MM.1S (cell line): ENCODE results near the gene CNPPD1.

Experiments used
- DNase-seq: peaks from one replicate; pipeline ENCODE4 v3.0.0-alpha.2; 2015
- H2AFZ ChIP-seq: fragments of 300-600 bp; sonication (generic); 2 replicates; pipeline ENCODE4 v1.6.0; 2016; ENCODE audit warnings: antibody characterized with exemption, low read length
- H3F3A ChIP-seq: fragments of 300-600 bp; sonication (generic); 2 replicates; pipeline ENCODE4 v1.6.1; 2016; ENCODE audit warnings: mild to moderate bottlenecking, antibody characterized with exemption, low read length, moderate library complexity, mixed read lengths; ENCODE audit not compliant: insufficient read depth
- H3K27ac ChIP-seq: fragments of 300-600 bp; sonication (generic); 2 replicates; pipeline ENCODE4 v1.5.1; 2016; ENCODE audit warnings: mild to moderate bottlenecking, low read length
- H3K27me3 ChIP-seq: fragments of 300-600 bp; sonication (generic); replicated peaks from 2 replicates; pipeline ENCODE4 v1.6.0; 2016; ENCODE audit warnings: low read length; ENCODE audit not compliant: insufficient read depth
- H3K36me3 ChIP-seq: fragments of 300-600 bp; sonication (generic); replicated peaks from 2 replicates; pipeline ENCODE4 v1.6.1; 2016; ENCODE audit warnings: mild to moderate bottlenecking, low read length, mixed read lengths; ENCODE audit not compliant: insufficient read depth
- H3K4me1 ChIP-seq: fragments of 300-600 bp; sonication (generic); 2 replicates; pipeline ENCODE4 v1.6.1; 2016; ENCODE audit warnings: low read length, mixed read lengths
- H3K4me2 ChIP-seq: fragments of 300-600 bp; sonication (generic); 2 replicates; pipeline ENCODE4 v1.6.0; 2016; ENCODE audit warnings: low read depth, low read length
- H3K4me3 ChIP-seq: fragments of 300-600 bp; sonication (generic); 2 replicates; pipeline ENCODE4 v1.5.1; 2016; ENCODE audit warnings: low read length, mixed read lengths
- H3K79me2 ChIP-seq: fragments of 300-600 bp; sonication (generic); 2 replicates; pipeline ENCODE4 v1.6.1; 2016; ENCODE audit warnings: mixed run types, low read length, mixed read lengths
- H3K9ac ChIP-seq: fragments of 300-600 bp; sonication (generic); 2 replicates; pipeline ENCODE4 v1.6.1; 2016; ENCODE audit warnings: low read length, mixed read lengths
- H3K9me2 ChIP-seq: fragments of 300-600 bp; sonication (generic); replicated peaks from 2 replicates; pipeline ENCODE4 v1.6.1; 2016; ENCODE audit warnings: mild to moderate bottlenecking, low read length, mixed read lengths; ENCODE audit not compliant: insufficient read depth
- H3K9me3 ChIP-seq: fragments of 300-600 bp; sonication (generic); replicated peaks from 2 replicates; pipeline ENCODE4 v1.6.1; 2016; ENCODE audit warnings: mild to moderate bottlenecking, low read length, mixed read lengths; ENCODE audit not compliant: insufficient read depth
- H4K20me1 ChIP-seq: fragments of 300-600 bp; sonication (generic); 2 replicates; pipeline ENCODE4 v1.6.1; 2016; ENCODE audit warnings: mild to moderate bottlenecking, low read length, moderate library complexity, mixed read lengths; ENCODE audit not compliant: insufficient read depth
- EZH2 ChIP-seq: fragments of 300-600 bp; sonication (generic); optimal IDR thresholded peaks from 2 replicates; pipeline ENCODE3; 2017; ENCODE audit warnings: low read depth, mild to moderate bottlenecking, antibody characterized with exemption, low read length, mixed read lengths
- EZH2phosphoT487 ChIP-seq: fragments of 300-600 bp; sonication (generic); IDR thresholded peaks from 2 replicates; pipeline ENCODE4 v1.6.1; 2018; ENCODE audit warnings: antibody characterized with exemption, low read length
- TF ChIP-seq, protein P1 (sequence below): fragments of 300-600 bp; sonication (generic); IDR thresholded peaks from 2 replicates; pipeline ENCODE4 v1.5.1; 2016; ENCODE audit warnings: antibody characterized with exemption, low read length, mixed read lengths

CNPPD1 gene

DNA sequence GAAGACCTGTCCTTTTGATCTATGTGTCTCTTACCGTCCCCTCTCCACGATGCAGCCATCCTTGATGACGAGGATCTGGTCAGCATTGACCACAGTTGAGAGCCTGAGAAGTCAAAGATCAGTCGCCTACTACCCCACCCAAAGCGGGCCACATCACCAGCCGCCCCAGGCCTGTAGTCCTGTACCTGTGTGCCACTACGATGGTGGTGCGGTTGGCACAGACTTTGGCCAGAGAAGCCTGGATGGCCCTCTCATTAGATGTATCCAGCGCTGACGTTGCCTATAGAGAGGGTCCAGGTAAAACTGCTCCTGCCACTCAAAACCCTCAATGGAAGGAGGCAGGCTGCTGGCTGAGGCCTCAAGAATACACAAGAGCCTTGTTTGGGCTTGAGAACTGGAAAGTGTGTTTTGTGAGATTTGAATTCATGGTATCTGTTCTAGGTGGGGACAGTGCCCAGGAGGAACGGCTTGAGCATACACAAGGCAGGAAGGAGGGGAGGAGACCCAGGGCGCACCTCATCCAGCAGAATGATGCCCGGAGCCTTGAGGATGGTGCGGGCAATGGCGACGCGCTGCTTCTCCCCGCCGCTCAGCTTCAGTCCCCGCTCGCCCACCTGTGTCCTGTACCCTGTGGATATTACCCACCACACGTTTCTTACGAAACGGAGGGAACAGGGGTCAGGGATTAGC, 33.6 kb upstream of the CNPPD1 start:
- no peak for DNase-seq
- Histone ChIP-seq H2AFZ (no peak overlapping the region), H3K36me3 (no peaks in the 10 kb centered on the region), H3K9me3 (no peaks in the 10 kb centered on the region), H3K27ac (no peak overlapping the region), H3F3A (peaks cover 13% of the 10 kb centered on the region), H3K4me1 (peaks cover 10% of the 10 kb centered on the region; the same call in 1 of the 2 replicates), H3K4me2 (no peak overlapping the region), H3K4me3 (no peak overlapping the region), H3K27me3 (no peaks in the 10 kb centered on the region), H3K9me2 (no peaks in the 10 kb centered on the region), H3K9ac (no peak overlapping the region), H4K20me1 (no peaks in the 10 kb centered on the region), H3K79me2 (peaks cover 12% of the 10 kb centered on the region; the same call in 1 of the 2 replicates)
- TF ChIP-seq EZH2phosphoT487: no peak
- TF ChIP-seq, protein P1, sequence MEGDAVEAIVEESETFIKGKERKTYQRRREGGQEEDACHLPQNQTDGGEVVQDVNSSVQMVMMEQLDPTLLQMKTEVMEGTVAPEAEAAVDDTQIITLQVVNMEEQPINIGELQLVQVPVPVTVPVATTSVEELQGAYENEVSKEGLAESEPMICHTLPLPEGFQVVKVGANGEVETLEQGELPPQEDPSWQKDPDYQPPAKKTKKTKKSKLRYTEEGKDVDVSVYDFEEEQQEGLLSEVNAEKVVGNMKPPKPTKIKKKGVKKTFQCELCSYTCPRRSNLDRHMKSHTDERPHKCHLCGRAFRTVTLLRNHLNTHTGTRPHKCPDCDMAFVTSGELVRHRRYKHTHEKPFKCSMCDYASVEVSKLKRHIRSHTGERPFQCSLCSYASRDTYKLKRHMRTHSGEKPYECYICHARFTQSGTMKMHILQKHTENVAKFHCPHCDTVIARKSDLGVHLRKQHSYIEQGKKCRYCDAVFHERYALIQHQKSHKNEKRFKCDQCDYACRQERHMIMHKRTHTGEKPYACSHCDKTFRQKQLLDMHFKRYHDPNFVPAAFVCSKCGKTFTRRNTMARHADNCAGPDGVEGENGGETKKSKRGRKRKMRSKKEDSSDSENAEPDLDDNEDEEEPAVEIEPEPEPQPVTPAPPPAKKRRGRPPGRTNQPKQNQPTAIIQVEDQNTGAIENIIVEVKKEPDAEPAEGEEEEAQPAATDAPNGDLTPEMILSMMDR: no peak
- TF ChIP-seq EZH2: no peak

- no peak for DNase-seq
- no peak overlapping the region for H3K4me2 ChIP-seq
- H2AFZ ChIP-seq: no peak overlapping the region
- peaks cover 12% of the 10 kb centered on the region; the same call in 1 of the 2 replicates for H3K79me2 ChIP-seq
- H3K27ac ChIP-seq: no peak overlapping the region
- H3K4me3 ChIP-seq: no peak overlapping the region
- H3F3A ChIP-seq: peaks cover 13% of the 10 kb centered on the region
- no peaks in the 10 kb centered on the region for H3K27me3 ChIP-seq
- no peaks in the 10 kb centered on the region for H3K9me2 ChIP-seq
- H4K20me1 ChIP-seq: no peaks in the 10 kb centered on the region
- H3K9ac ChIP-seq: no peak overlapping the region
- peaks cover 10% of the 10 kb centered on the region; the same call in 1 of the 2 replicates for H3K4me1 ChIP-seq
- no peaks in the 10 kb centered on the region for H3K9me3 ChIP-seq
- H3K36me3 ChIP-seq: no peaks in the 10 kb centered on the region
- TF ChIP-seq, protein P1: no peak
- TF ChIP-seq EZH2 (no peak), EZH2phosphoT487 (no peak)
Measured at GRCh38 chr2:219209236-219210195, 32.8 kb upstream of the CNPPD1 start.

DNA sequence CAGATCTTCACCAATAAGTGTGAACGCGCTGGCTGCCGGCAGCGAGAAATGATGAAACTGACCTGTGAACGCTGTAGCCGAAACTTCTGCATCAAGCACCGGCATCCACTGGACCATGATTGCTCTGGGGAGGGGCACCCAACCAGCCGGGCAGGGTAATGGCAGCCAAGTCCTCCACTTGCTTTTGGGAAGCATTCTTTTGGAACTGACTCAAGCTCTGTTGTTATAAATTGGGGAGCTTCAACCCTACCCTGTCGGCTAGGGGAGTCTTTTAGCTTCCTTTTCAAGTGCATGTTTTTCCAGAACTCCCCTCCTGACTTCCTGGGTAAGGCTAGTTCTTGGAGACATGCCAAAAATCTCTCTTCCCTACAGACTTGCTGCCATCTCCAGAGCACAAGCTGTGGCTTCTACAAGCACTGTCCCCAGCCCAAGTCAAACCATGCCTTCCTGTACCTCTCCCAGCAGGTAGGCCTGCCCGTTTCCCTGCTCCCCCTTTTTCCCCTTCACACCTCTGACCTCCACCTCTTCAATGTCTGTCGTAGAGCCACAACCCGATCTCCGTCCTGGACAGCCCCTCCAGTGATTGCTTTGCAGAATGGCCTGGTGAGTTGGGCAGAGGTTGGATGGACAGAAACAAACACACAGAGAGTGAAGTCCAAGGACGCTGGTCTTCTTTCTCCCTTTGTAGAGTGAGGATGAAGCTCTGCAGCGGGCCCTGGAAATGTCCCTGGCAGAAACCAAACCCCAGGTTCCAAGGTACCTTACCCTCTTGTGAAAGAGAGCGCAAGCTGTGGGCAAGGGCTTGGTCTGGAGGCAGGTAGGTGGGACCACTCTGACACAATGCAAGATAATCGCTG, 31.4 kb upstream of the CNPPD1 start:
- Histone ChIP-seq H3F3A (peaks cover 13% of the 10 kb centered on the region), H4K20me1 (no peaks in the 10 kb centered on the region), H3K4me1 (peaks cover 10% of the 10 kb centered on the region; the same call in 1 of the 2 replicates), H3K9me2 (no peaks in the 10 kb centered on the region), H3K9ac (no peak overlapping the region), H3K79me2 (peaks cover 12% of the 10 kb centered on the region; the same call in 1 of the 2 replicates), H3K36me3 (no peaks in the 10 kb centered on the region), H3K9me3 (no peaks in the 10 kb centered on the region), H2AFZ (no peak overlapping the region), H3K4me2 (peak overlapping the region; percentile 88; the same call in 1 of the 2 replicates), H3K27me3 (no peaks in the 10 kb centered on the region), H3K27ac (no peak overlapping the region), H3K4me3 (no peak overlapping the region)
- TF ChIP-seq EZH2 (no peak), EZH2phosphoT487 (no peak)
- TF ChIP-seq, protein P1: no peak
- no peak for DNase-seq
